Nephron (organoid): ENCODE data around the gene UNC13C.
"Not testable (repeated sequence)": the region's sequence is repeated elsewhere in the genome, so short reads cannot be mapped to it uniquely, and the experiment has no call there.

ENCODE experiments used
- H3K27ac Mint-ChIP-seq, 3 experiments: 2 replicates each; pipeline ENCODE4 v1.8.0; 2020; ENCODE audit warnings: mixed read lengths in 3 of 3, mild to moderate bottlenecking in 2 of 3, moderate library complexity in 1 of 3
- H3K27me3 Mint-ChIP-seq: 2 replicates; pipeline ENCODE4 v1.8.0; 2021; ENCODE audit warnings: low read depth, mild to moderate bottlenecking, moderate library complexity, mixed read lengths
- H3K36me3 Mint-ChIP-seq: 2 replicates; pipeline ENCODE4 v1.8.0; 2020; ENCODE audit warnings: low read depth, mixed read lengths
- H3K4me1 Mint-ChIP-seq: 2 replicates; pipeline ENCODE4 v1.8.0; 2020; ENCODE audit warnings: mixed read lengths
- H3K4me3 Mint-ChIP-seq, 3 experiments: 2 replicates each; pipeline ENCODE4 v1.8.0; 2020; ENCODE audit warnings: mild to moderate bottlenecking in 3 of 3, mixed read lengths in 3 of 3, moderate library complexity in 2 of 3
- H3K9me3 Mint-ChIP-seq: 2 replicates; pipeline ENCODE4 v1.8.0; 2020; ENCODE audit warnings: mixed read lengths
- CTCF ChIP-seq, 3 experiments: fragments of 200-600 bp; sonication (generic); IDR thresholded peaks; one replicate each; pipeline ENCODE4 v1.5.0; 2021; ENCODE audit warnings: antibody characterized with exemption in 3 of 3; ENCODE audit not compliant: unreplicated experiment in 3 of 3

Gene UNC13C

GRCh38 chr15:54374184-54374952 lies 396.1 kb downstream of the UNC13C start:
- Mint-ChIP-seq H3K36me3 (no peaks in the 10 kb centered on the region), H3K27me3 (no peaks in the 10 kb centered on the region), H3K4me3 (no peak overlapping the region), H3K9me3 (no peaks in the 10 kb centered on the region), H3K4me1 (no peaks in the 10 kb centered on the region), H3K27ac (no peak overlapping the region)
- TF ChIP-seq CTCF (IDR thresholded peaks at IDR 0.05; ENCODE audit: unreplicated experiment in 3 of 3), result no peak

GRCh38 chr15:54387799-54388198 lies 409.6 kb downstream of the UNC13C start:
- Mint-ChIP-seq H3K4me3 (no peak overlapping the region), H3K27ac (peak overlapping the region in 1 of 3 experiments; percentile 94), H3K36me3 (no peaks in the 10 kb centered on the region), H3K9me3 (no peaks in the 10 kb centered on the region), H3K4me1 (peaks cover 4% of the 10 kb centered on the region), H3K27me3 (no peaks in the 10 kb centered on the region)
- no peak for TF ChIP-seq CTCF (IDR thresholded peaks at IDR 0.05; ENCODE audit: unreplicated experiment in 3 of 3)

- Mint-ChIP-seq H3K9me3 (no peaks in the 10 kb centered on the region), H3K27me3 (no peaks in the 10 kb centered on the region), H3K4me1 (peaks cover 4% of the 10 kb centered on the region), H3K27ac (peak overlapping the region; percentile 52 to 94 (median 70)), H3K4me3 (no peak overlapping the region), H3K36me3 (no peaks in the 10 kb centered on the region)
- TF ChIP-seq CTCF (IDR thresholded peaks at IDR 0.05; ENCODE audit: unreplicated experiment in 3 of 3), result no peak
Observed at GRCh38 chr15:54388746-54389145, 410.5 kb downstream of the UNC13C start.

GRCh38 chr15:54410481-54410880 lies 432.2 kb downstream of the UNC13C start:
- Mint-ChIP-seq H3K27ac (no peak overlapping the region), H3K9me3 (no peaks in the 10 kb centered on the region), H3K36me3 (no peaks in the 10 kb centered on the region), H3K4me1 (no peaks in the 10 kb centered on the region), H3K4me3 (no peak overlapping the region), H3K27me3 (no peaks in the 10 kb centered on the region)
- no peak for TF ChIP-seq CTCF (IDR thresholded peaks at IDR 0.05; ENCODE audit: unreplicated experiment in 3 of 3)

- Mint-ChIP-seq H3K4me3 (no peak overlapping the region), H3K9me3 (no peaks in the 10 kb centered on the region), H3K4me1 (no peaks in the 10 kb centered on the region), H3K36me3 (no peaks in the 10 kb centered on the region), H3K27ac (no peak overlapping the region), H3K27me3 (no peaks in the 10 kb centered on the region)
- no peak for TF ChIP-seq CTCF (IDR thresholded peaks at IDR 0.05; ENCODE audit: unreplicated experiment in 3 of 3)
Observed at GRCh38 chr15:54424171-54424570, 445.9 kb downstream of the UNC13C start.

- Mint-ChIP-seq H3K36me3 (no peaks in the 10 kb centered on the region), H3K4me3 (no peak overlapping the region), H3K27ac (no peak overlapping the region), H3K9me3 (no peaks in the 10 kb centered on the region), H3K4me1 (no peaks in the 10 kb centered on the region), H3K27me3 (no peaks in the 10 kb centered on the region)
- no peak for TF ChIP-seq CTCF (IDR thresholded peaks at IDR 0.05; ENCODE audit: unreplicated experiment in 3 of 3)
Observed at GRCh38 chr15:54428596-54428995, 450.4 kb downstream of the UNC13C start.

- not testable (repeated sequence) for H3K36me3 Mint-ChIP-seq, H3K4me3 Mint-ChIP-seq, H3K4me1 Mint-ChIP-seq, H3K27me3 Mint-ChIP-seq, H3K27ac Mint-ChIP-seq
- H3K9me3 Mint-ChIP-seq, result peaks cover 33% of the 10 kb centered on the region
Observed at GRCh38 chr15:54450288-54450687, 472.0 kb downstream of the UNC13C start.
